Measurements from ENCODE around the gene NDRG4. TPM values are rescaled to one million over a fixed set of nuclear protein-coding genes. Genes with fewer than 3 reads are reported as not detected.

NDRG4 gene
- total RNA-seq, 1 donor from 2014 or later: 8.7 TPM

- no peaks in the 10 kb centered on the region for H3K9me3 Mint-ChIP-seq (ENCODE audit: low read depth)
- no peak overlapping the region for H3K27ac Mint-ChIP-seq (ENCODE audit: unreplicated experiment)
- H3K36me3 Mint-ChIP-seq (ENCODE audit: low read depth): no peaks in the 10 kb centered on the region
- TF ChIP-seq, protein P1, sequence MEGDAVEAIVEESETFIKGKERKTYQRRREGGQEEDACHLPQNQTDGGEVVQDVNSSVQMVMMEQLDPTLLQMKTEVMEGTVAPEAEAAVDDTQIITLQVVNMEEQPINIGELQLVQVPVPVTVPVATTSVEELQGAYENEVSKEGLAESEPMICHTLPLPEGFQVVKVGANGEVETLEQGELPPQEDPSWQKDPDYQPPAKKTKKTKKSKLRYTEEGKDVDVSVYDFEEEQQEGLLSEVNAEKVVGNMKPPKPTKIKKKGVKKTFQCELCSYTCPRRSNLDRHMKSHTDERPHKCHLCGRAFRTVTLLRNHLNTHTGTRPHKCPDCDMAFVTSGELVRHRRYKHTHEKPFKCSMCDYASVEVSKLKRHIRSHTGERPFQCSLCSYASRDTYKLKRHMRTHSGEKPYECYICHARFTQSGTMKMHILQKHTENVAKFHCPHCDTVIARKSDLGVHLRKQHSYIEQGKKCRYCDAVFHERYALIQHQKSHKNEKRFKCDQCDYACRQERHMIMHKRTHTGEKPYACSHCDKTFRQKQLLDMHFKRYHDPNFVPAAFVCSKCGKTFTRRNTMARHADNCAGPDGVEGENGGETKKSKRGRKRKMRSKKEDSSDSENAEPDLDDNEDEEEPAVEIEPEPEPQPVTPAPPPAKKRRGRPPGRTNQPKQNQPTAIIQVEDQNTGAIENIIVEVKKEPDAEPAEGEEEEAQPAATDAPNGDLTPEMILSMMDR (IDR thresholded peaks at IDR 0.05): peak; percentile 90
- H3K4me3 Mint-ChIP-seq (ENCODE audit: unreplicated experiment): no peak overlapping the region
- DNase-seq (ENCODE audit: low spot score): peak; percentile 91
- H3K27me3 Mint-ChIP-seq (ENCODE audit: low read depth): no peaks in the 10 kb centered on the region
- H3K4me1 Mint-ChIP-seq (ENCODE audit: low read depth): peaks cover 16% of the 10 kb centered on the region
Observed at GRCh38 chr16:58511933-58512815, 12.2 kb downstream of the NDRG4 start.

DNA sequence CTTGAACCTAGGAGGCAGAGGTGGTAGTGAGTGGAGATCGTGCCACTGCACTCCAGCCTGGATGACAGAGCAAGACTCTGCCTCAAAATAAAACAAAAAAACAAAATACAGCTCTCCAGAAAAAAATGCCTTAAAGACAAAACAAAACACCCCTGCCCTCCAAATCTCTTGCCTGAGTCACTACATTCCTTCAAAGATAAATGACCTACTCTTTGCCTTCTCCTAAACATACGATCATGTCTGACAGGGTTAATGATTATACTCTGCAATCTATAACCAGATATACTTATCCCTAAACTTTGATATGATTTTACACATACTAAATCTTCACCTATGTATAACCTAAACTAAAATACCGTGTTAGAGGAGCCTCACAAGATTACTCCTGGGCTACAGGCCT lies 13.9 kb downstream of the NDRG4 start:
- Mint-ChIP-seq H3K27ac (ENCODE audit: unreplicated experiment) (peak overlapping the region; percentile 14), H3K27me3 (ENCODE audit: low read depth) (no peaks in the 10 kb centered on the region), H3K9me3 (ENCODE audit: low read depth) (no peaks in the 10 kb centered on the region), H3K4me1 (ENCODE audit: low read depth) (peaks cover 16% of the 10 kb centered on the region), H3K4me3 (ENCODE audit: unreplicated experiment) (no peak overlapping the region), H3K36me3 (ENCODE audit: low read depth) (no peaks in the 10 kb centered on the region)
- TF ChIP-seq, protein P1 (IDR thresholded peaks at IDR 0.05): no peak
- no peak for DNase-seq (ENCODE audit: low spot score)

DNA sequence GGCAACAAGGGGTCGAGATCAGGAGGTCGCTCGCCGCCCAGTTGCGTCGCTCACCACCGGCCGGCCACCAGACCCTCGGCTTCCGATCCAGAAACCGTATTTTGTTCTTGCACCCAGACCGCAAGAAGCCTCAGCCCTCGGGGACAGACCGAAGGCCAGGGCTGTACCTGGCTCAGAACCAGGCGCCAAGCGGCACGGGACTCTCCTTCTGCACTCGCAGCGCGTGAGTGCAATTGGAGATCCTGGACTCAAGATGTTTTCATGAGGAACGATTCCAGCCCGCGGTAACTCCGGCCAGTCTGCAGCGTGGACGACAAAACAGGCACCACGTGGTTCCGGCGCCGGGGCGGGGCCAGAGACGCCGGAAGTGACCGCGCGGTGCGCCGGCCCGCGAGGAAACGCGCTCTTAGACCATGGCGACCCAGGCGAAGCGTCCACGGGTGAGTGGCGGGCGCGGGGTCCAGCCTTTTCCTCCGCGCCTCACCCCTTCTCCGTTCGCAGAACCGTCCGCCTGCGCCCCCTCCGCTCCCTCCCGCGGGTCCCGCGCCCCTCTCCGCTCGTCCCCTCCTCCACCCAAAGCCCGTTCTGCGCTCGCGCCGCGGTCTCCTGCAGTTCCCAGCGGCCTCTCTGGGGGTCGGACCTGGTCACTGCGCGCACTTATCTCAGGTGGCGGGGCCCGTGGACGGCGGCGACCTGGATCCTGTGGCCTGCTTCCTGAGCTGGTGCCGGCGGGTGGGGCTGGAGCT lies 15.4 kb downstream of the NDRG4 start, which contains the start of gene SETD6:
Gene SETD6, plus strand, starts transcription at position 393 of the 746 bp plus-strand sequence. Its CDS starts 21 bp downstream, at position 414.
- Mint-ChIP-seq H3K27ac (ENCODE audit: unreplicated experiment) (peak within 1 kb of the TSS; percentile 95), H3K27me3 (ENCODE audit: low read depth) (no peaks in the 10 kb centered on the region), H3K4me1 (ENCODE audit: low read depth) (peaks cover 16% of the 10 kb centered on the region), H3K4me3 (ENCODE audit: unreplicated experiment) (peak within 1 kb of the TSS; percentile 96), H3K9me3 (ENCODE audit: low read depth) (no peaks in the 10 kb centered on the region), H3K36me3 (ENCODE audit: low read depth) (peaks cover 5% of the 10 kb centered on the region)
- peak; percentile 95 for DNase-seq (ENCODE audit: low spot score)
- TF ChIP-seq, protein P1 (IDR thresholded peaks at IDR 0.05): peak; percentile 66

DNA sequence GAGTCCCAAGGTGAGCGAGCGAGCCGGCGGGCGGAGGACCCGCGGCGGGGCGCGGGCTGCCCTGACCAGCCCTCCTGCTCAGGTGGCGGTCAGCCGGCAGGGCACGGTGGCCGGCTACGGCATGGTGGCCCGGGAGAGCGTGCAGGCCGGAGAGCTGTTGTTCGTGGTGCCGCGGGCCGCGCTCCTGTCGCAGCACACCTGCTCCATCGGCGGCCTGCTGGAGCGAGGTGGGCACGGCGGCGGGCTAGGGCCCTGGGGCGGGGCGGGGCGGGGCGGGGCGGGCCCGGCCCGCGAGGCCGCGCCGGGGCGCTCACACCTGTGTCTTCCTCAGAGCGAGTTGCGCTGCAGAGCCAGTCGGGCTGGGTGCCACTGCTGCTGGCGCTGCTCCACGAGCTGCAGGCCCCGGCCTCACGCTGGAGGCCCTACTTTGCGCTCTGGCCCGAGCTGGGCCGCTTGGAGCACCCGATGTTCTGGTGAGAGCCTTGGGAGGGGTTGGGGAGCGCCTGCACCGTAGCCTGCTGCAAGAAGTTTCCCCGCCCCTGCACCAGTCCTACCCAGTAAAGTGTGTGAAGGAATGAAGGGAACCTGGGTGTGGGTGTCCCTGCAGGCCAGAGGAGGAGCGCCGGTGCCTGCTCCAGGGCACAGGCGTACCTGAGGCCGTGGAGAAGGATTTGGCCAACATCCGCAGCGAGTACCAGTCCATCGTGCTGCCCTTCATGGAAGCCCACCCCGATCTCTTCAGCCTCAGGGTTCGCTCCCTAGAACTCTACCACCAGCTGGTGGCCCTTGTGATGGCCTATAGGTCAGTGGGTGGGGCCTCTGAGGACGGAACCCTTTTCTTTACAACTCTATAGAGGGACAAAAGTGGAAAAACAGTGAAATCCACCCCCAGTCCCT lies 16.2 kb downstream of the NDRG4 start:
- no peaks in the 10 kb centered on the region for H3K27me3 Mint-ChIP-seq (ENCODE audit: low read depth)
- peaks cover 16% of the 10 kb centered on the region for H3K4me1 Mint-ChIP-seq (ENCODE audit: low read depth)

More for the DNA sequence above, 16.2 kb downstream of the NDRG4 start:
- peak overlapping the region; percentile 95 for H3K27ac Mint-ChIP-seq (ENCODE audit: unreplicated experiment)
- peak; percentile 80 for DNase-seq (ENCODE audit: low spot score)
- no peaks in the 10 kb centered on the region for H3K9me3 Mint-ChIP-seq (ENCODE audit: low read depth)
- TF ChIP-seq, protein P1 (IDR thresholded peaks at IDR 0.05): peak; percentile 14
- H3K4me3 Mint-ChIP-seq (ENCODE audit: unreplicated experiment): peak overlapping the region; percentile 96
- peaks cover 11% of the 10 kb centered on the region for H3K36me3 Mint-ChIP-seq (ENCODE audit: low read depth)
